Measurements from ENCODE around the gene A3GALT2. TPM values are rescaled to one million over a fixed set of nuclear protein-coding genes. Genes with fewer than 3 reads are reported as not detected.

The A3GALT2 gene
- total RNA-seq, 1 donor = not detected

GRCh38 chr1:33281554-33282303 is 39.2 kb downstream of the A3GALT2 start:
- TF ChIP-seq CTCF (IDR thresholded peaks at IDR 0.05; ENCODE audit: insufficient read depth, low read length) = no peak
- no peak for DNase-seq (ENCODE audit: low read depth)
- no peak overlapping the region for H3K4me3 ChIP-seq (ENCODE audit: low read depth, low read length)

- DNase-seq (ENCODE audit: low read depth) = no peak
- TF ChIP-seq CTCF (IDR thresholded peaks at IDR 0.05; ENCODE audit: insufficient read depth, low read length) = no peak
- H3K4me3 ChIP-seq (ENCODE audit: low read depth, low read length) = no peak overlapping the region
These were observed 40.7 kb downstream of the A3GALT2 start for GRCh38 chr1:33280091-33280661.

- no peak overlapping the region for H3K4me3 ChIP-seq (ENCODE audit: low read depth, low read length)
- no peak for TF ChIP-seq CTCF (IDR thresholded peaks at IDR 0.05; ENCODE audit: insufficient read depth, low read length)
- no peak for DNase-seq (ENCODE audit: low read depth)
These were observed 43.3 kb downstream of the A3GALT2 start for GRCh38 chr1:33277488-33278084.

- H3K4me3 ChIP-seq (ENCODE audit: low read depth, low read length) = no peak overlapping the region
- no peak for TF ChIP-seq CTCF (IDR thresholded peaks at IDR 0.05; ENCODE audit: insufficient read depth, low read length)
- no peak for DNase-seq (ENCODE audit: low read depth)
These were observed 44.2 kb downstream of the A3GALT2 start for GRCh38 chr1:33276573-33277298.

GRCh38 chr1:33275706-33276572 is 45.0 kb downstream of the A3GALT2 start:
- DNase-seq (ENCODE audit: low read depth) = no peak
- no peak for TF ChIP-seq CTCF (IDR thresholded peaks at IDR 0.05; ENCODE audit: insufficient read depth, low read length)
- H3K4me3 ChIP-seq (ENCODE audit: low read depth, low read length) = no peak overlapping the region

- H3K4me3 ChIP-seq (ENCODE audit: low read depth, low read length) = no peak overlapping the region
- DNase-seq (ENCODE audit: low read depth) = no peak
These were observed 45.7 kb downstream of the A3GALT2 start for GRCh38 chr1:33275195-33275594.

More at GRCh38 chr1:33275195-33275594, 45.7 kb downstream of the A3GALT2 start:
- TF ChIP-seq CTCF (IDR thresholded peaks at IDR 0.05; ENCODE audit: insufficient read depth, low read length) = no peak

Data from fibroblast of the aortic adventitia (primary cell).